Measurements from ENCODE around the gene GSTO1. TPM values are rescaled to one million over a fixed set of nuclear protein-coding genes. Genes with fewer than 3 reads are reported as not detected.

The GSTO1 gene
- total and polyA plus RNA-seq, 9 of the 15 experiments (the other 6 are each of a cell fraction or from before 2014, with no cell fraction given): 136 to 592 (median 237) TPM

GRCh38 chr10:104253106-104253505 lies 1.6 kb upstream of the GSTO1 start (continued):
- TF ChIP-seq KLF16 (IDR thresholded peaks at IDR 0.05) (peak; percentile 68; the same call in 1 of the 2 replicates), HDAC2 (IDR thresholded peaks at IDR 0.05) (0 out of 2 replicates have a peak, but pooled peaks have one; percentile 38), TAF9B (IDR thresholded peaks at IDR 0.05; ENCODE audit: partially characterized antibody) (peak; percentile 44), TBL1XR1 (IDR thresholded peaks at IDR 0.05; ENCODE audit: low read length in 2 of 2) (peak in 1 of 2 experiments; percentile 72; a peak in 2 of 4 replicates), FOXK2 (conservative IDR thresholded peaks at IDR 0.05 in 1 of 2, IDR thresholded peaks at IDR 0.05 in 1 of 2; ENCODE audit: low read depth in 2 of 2) (peak; percentile 46 to 54; a peak in 1 of 4 replicates), MTA2 (IDR thresholded peaks at IDR 0.05; ENCODE audit: low read depth) (peak; percentile 33; the same call in 1 of the 2 replicates), EP300 (IDR thresholded peaks at IDR 0.05; ENCODE audit: low read length) (peak; percentile 87), NBN (IDR thresholded peaks at IDR 0.05; ENCODE audit: low read depth) (no peak), ATF3 (IDR thresholded peaks at IDR 0.05) (peak; percentile 65), ATF3 (CRISPR knock-in tag; conservative IDR thresholded peaks at IDR 0.05) (no peak), STAT5A (IDR thresholded peaks at IDR 0.05; ENCODE audit: borderline replicate concordance, low read length) (peak; percentile 33; the same call in 1 of the 2 replicates), SOX6 (IDR thresholded peaks at IDR 0.05) (peak; percentile 68), ARID1B (IDR thresholded peaks at IDR 0.05) (peak; percentile 93), FOXA1 (IDR thresholded peaks at IDR 0.05; ENCODE audit: borderline replicate concordance) (peak; percentile 65), RBM25 (IDR thresholded peaks at IDR 0.05; ENCODE audit: low read depth, low read length, severe bottlenecking) (no peak), CBFB (CRISPR knock-in tag; IDR thresholded peaks at IDR 0.05) (no peak), NCOA2 (IDR thresholded peaks at IDR 0.05; ENCODE audit: partially characterized antibody in 2 of 2) (peak; percentile 29 to 31), MNT (conservative IDR thresholded peaks at IDR 0.05) (peak; percentile 30 to 45; a peak in 1 of 4 replicates)
